ENCODE measurements around the gene CERT1.

- TF ChIP-seq ZNF26 (tag by site-specific recombination; IDR thresholded peaks at IDR 0.05) (no peak), CTCF (tag by site-specific recombination; IDR thresholded peaks at IDR 0.05) (no peak), PBX3 (CRISPR knock-in tag; IDR thresholded peaks at IDR 0.05) (no peak), REST (tag by site-specific recombination; IDR thresholded peaks at IDR 0.05) (no peak), ZBTB11 (tag by site-specific recombination; conservative IDR thresholded peaks at IDR 0.05; ENCODE audit: low read depth) (no peak), ZSCAN18 (tag by site-specific recombination; IDR thresholded peaks at IDR 0.05) (no peak), TCF7L2 (IDR thresholded peaks at IDR 0.05; ENCODE audit: borderline replicate concordance, low read depth, low read length) (no peak), ZNF398 (tag by site-specific recombination; IDR thresholded peaks at IDR 0.05) (no peak), ZNF280D (tag by site-specific recombination; IDR thresholded peaks at IDR 0.05) (no peak)
These were observed 54.3 kb downstream of the CERT1 start for GRCh38 chr5:75457161-75457560.

All from HEK293 (cell line).